HG03175 (cell line): ENCODE measurements around the gene GRN.
"Not testable (repeated sequence)": the region's sequence is repeated elsewhere in the genome, so short reads cannot be mapped to it uniquely, and the experiment has no call there.

Experiments
- ATAC-seq: cut with Tn5 transposase; IDR thresholded peaks from one replicate; pipeline ENCODE4 v1.9.1; 2021; ENCODE audit warnings: mild to moderate bottlenecking, moderate library complexity; ENCODE audit not compliant: unreplicated experiment

GRN gene

GRCh38 chr17:44359458-44360143 lies 14.5 kb downstream of the GRN start:
- no peak for ATAC-seq

GRCh38 chr17:44360144-44360533 lies 15.0 kb downstream of the GRN start:
- ATAC-seq = no peak

GRCh38 chr17:44360826-44361225 lies 15.7 kb downstream of the GRN start:
- ATAC-seq = no peak

GRCh38 chr17:44361292-44362260 lies 16.5 kb downstream of the GRN start:
- no peak for ATAC-seq

GRCh38 chr17:44362459-44362948 lies 17.4 kb downstream of the GRN start:
- ATAC-seq = no peak

- no peak for ATAC-seq
Observed at GRCh38 chr17:44362949-44363612, 18.0 kb downstream of the GRN start.

GRCh38 chr17:44363613-44364159 lies 18.6 kb downstream of the GRN start, which contains the start of gene FAM171A2:
Gene FAM171A2, minus strand, starts transcription at chr17:44363853. Its CDS starts 139 bp downstream, at chr17:44363714.
- ATAC-seq = no peak

GRCh38 chr17:44365051-44365450 lies 19.9 kb downstream of the GRN start:
- ATAC-seq = not testable (repeated sequence)

GRCh38 chr17:44367231-44367979 lies 22.3 kb downstream of the GRN start:
- no peak for ATAC-seq

- not testable (repeated sequence) for ATAC-seq
Observed at GRCh38 chr17:44368391-44369243, 23.5 kb downstream of the GRN start.

GRCh38 chr17:44369414-44370023 lies 24.4 kb downstream of the GRN start:
- ATAC-seq = not testable (repeated sequence)

GRCh38 chr17:44372036-44372435 lies 26.9 kb downstream of the GRN start:
- ATAC-seq = no peak

- no peak for ATAC-seq
Observed at GRCh38 chr17:44374306-44375195, 29.4 kb downstream of the GRN start.

GRCh38 chr17:44375196-44376017 lies 30.3 kb downstream of the GRN start:
- ATAC-seq = no peak

GRCh38 chr17:44376124-44376523 lies 31.0 kb downstream of the GRN start:
- no peak for ATAC-seq

- ATAC-seq = no peak
Observed at GRCh38 chr17:44376779-44377178, 31.7 kb downstream of the GRN start.

- ATAC-seq = no peak
Observed at GRCh38 chr17:44378171-44378705, 33.1 kb downstream of the GRN start.
